NCI-H524 treated with DMSO at 0.1 percent for 48 hours (cell line): ENCODE results near the gene IRF2.

Experiments
- DNase-seq: peaks from one replicate; lab custom pipeline; 2025; lab: John Stamatoyannopoulos, UW

The IRF2 gene

GRCh38 chr4:184409502-184409901, 64.8 kb downstream of the IRF2 start:
- DNase-seq: no peak

GRCh38 chr4:184408684-184409081, 65.7 kb downstream of the IRF2 start:
- no peak for DNase-seq

- no peak for DNase-seq
These were observed 66.2 kb downstream of the IRF2 start for GRCh38 chr4:184408021-184408683.

- no peak for DNase-seq
These were observed 67.4 kb downstream of the IRF2 start for GRCh38 chr4:184406958-184407391.

- no peak for DNase-seq
These were observed 70.3 kb downstream of the IRF2 start for GRCh38 chr4:184404047-184404446.

GRCh38 chr4:184403384-184403781, 71.0 kb downstream of the IRF2 start:
- DNase-seq: no peak

GRCh38 chr4:184402740-184403383, 71.5 kb downstream of the IRF2 start:
- DNase-seq: no peak

GRCh38 chr4:184402239-184402638, 72.1 kb downstream of the IRF2 start:
- DNase-seq: no peak

GRCh38 chr4:184401397-184402171, 72.8 kb downstream of the IRF2 start:
- DNase-seq: no peak

GRCh38 chr4:184400891-184401290, 73.5 kb downstream of the IRF2 start:
- DNase-seq: no peak

GRCh38 chr4:184400375-184400870, 73.9 kb downstream of the IRF2 start:
- DNase-seq: no peak

GRCh38 chr4:184399512-184399908, 74.8 kb downstream of the IRF2 start:
- no peak for DNase-seq

- no peak for DNase-seq
These were observed 75.4 kb downstream of the IRF2 start for GRCh38 chr4:184398741-184399511.

- no peak for DNase-seq
These were observed 76.7 kb downstream of the IRF2 start for GRCh38 chr4:184397516-184398163.

- DNase-seq: no peak
These were observed 77.5 kb downstream of the IRF2 start for GRCh38 chr4:184396570-184397515.

- DNase-seq: no peak
These were observed 78.4 kb downstream of the IRF2 start for GRCh38 chr4:184395971-184396391.

GRCh38 chr4:184395451-184395917, 78.9 kb downstream of the IRF2 start:
- no peak for DNase-seq

- no peak for DNase-seq
These were observed 81.4 kb downstream of the IRF2 start for GRCh38 chr4:184392748-184393559.

- no peak for DNase-seq
These were observed 82.0 kb downstream of the IRF2 start for GRCh38 chr4:184392316-184392715.
